CD4-positive, alpha-beta T cell treated with Interleukin-2 at 100 ng/mL for 4 hours (primary cell): ENCODE measurements around the gene GARIN5B.

Experiments
- DNase-seq: peaks from one replicate; pipeline ENCODE4 v3.0.0-alpha.2; 2020; ENCODE audit warnings: low spot score

The GARIN5B gene

DNA sequence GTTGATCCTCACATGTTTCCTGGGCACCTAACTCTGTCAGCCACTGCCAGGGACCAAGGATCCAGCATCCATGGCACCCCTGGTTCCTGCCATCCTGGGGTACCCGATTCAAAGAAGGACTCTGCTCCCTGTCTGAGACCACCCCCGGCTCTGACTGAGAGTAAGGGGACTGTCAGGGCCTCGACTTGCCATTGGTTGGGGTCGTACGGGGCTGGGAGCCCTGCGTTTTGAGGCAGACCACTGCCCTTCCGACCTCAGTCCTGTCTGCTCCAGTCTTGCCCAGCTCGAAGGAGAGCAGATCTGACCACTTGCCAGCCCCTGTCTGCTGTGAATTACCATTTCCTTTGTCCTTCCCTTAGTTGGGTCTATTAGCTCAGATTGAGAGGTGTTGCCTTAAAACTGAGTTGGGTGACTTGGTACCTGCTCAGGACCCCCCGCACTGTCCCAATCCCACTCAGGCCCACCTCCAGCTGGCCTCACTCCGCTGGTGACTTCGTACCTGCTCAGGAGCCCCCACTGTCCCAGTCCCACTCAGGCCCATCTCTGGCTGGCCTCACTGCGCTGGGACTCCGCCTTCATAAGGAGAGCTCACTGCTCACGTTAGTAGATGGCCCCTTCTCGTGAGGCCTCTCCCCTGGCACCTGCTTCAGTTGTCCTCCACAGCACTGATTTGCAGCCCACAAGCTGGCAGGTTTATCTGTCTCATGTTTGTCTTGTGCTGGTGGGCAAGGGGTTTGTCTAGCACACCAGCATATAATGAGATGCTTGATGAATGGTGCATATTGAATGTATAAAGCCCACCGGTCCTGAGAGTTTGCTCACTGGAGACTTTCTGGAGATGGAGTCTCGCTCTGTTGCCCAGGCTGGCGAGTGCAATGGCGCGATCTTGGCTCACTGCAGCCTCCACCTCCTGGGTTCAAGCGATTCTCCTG, 26.6 kb upstream of the GARIN5B start:
- no peak for DNase-seq

DNA sequence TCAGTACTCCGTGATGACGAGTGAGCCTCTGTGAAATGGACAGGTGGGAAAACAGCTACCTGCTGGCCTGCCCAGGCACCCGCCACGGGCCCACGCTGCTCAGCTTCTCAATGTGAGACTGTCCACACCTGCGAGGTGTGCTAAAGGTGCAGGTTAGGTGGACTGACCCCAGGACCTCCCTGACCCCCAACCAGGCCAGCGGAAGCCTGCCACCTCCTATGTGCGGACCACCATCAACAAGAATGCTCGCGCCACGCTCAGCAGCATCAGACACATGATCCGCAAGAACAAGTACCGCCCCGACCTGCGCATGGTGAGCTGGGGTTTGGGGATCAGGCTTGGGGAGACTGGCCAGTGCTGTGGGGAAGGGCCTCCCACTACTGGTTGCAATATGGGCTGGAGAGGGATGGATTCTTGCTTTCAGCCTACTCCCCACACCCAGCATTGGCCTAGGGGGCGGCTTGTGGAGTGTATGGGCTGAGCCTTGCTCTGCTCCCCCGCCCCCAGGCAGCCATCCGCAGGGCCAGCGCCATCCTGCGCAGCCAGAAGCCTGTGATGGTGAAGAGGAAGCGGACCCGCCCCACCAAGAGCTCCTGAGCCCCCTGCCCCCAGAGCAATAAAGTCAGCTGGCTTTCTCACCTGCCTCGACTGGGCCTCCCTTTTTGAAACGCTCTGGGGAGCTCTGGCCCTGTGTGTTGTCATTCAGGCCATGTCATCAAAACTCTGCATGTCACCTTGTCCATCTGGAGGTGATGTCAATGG, 24.9 kb upstream of the GARIN5B start:
- no peak for DNase-seq

DNA sequence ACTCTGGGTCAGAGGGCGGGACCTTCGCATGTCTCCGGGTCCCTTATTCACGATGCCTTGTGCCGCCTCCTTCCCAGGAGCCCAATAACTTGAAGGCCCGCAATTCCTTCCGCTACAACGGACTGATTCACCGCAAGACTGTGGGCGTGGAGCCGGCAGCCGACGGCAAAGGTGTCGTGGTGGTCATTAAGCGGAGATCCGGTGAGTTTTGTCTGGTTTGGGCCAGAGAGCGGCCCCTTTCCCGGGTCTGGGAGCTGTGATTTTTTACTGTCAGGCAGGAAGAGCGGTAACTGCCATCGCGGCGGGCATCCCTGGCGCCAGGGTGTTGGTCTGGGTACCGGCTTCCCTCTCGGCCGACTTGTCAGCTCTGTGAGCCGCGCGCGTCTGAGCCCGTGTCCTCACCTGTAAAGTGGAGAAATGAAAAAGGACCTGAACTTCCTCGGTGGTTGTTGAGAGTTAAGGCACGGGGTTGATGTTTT, 23.5 kb upstream of the GARIN5B start:
- no peak for DNase-seq

DNA sequence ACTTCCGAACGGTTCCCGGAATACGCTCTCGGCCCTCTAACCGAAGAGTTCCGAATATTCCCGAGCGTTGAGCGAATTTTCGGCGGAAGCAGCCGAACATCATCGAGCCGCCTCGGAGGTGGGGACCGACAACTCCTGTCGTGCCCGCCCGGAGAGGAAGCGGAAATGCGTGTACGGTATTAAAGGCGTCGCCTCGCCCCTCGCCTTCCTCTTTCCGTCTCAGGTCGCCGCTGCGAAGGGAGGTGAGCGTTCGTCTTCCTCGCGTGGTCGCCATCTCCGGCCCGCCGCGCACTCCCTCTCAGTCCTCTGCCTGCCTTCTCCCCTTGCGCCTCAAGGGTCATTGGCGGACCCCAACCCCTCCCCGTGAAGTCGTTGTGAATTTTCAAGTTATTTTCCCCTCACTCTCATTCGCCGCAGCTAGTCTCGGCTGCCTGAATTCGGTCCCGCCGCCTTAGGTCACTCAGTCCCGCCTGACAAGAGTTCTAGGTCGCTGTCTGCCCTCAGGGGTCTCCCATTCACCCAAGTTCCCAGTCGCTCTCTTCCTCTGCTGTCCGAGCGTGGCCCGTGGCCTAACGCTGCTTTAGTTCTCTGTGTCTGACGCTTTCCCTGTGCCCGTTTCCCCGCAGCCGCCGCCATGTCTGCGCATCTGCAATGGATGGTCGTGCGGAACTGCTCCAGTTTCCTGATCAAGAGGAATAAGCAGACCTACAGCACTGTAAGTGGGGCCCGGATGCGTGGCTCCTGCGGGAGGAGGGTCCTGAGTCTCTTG, 22.8 kb upstream of the GARIN5B start, which contains the start of gene RPL28:
TSS of gene RPL28 (plus strand) at position 209 of the 769 bp plus-strand sequence. CDS start at position 635, 426 bp downstream.
- DNase-seq, result peak; percentile 99

DNA sequence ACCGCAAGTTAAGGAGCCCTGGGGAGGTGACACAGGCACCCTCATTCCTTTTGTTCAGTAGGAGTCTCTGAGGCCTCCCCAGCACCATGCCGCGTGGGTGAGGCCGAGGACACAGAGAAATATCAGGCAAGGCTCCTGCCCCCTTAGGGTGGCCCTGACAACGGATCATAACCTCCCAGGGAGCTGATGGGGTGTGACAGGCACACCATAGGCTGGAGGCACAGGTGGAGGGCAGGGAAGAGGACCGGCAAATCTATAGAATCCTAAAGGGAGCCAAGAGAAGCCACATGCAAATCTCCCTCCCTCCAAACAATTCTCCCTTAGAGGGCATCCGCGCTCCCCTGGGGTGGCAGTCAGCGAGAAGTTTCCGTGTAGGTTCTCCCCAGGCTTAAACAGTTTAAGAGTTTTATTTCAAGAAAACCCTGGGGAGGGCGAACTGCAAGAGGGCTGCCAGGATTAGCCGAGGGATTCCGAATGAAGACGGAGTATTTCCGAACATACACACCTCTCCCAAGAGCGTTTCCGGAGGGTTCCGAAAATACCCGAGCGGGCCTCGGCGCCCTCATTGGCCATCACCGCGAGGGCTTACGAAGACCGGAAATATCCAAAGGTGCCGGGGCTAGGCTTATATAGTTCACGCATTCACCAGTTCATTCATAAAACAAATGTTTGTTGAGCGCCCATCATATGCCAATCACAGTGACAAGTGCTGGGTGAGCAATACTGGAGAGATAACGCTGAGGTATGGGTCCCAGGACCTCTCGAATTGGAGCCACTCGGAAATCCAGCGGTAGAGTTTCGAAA, 22.1 kb upstream of the GARIN5B start:
- DNase-seq, result peak; percentile 98

DNA sequence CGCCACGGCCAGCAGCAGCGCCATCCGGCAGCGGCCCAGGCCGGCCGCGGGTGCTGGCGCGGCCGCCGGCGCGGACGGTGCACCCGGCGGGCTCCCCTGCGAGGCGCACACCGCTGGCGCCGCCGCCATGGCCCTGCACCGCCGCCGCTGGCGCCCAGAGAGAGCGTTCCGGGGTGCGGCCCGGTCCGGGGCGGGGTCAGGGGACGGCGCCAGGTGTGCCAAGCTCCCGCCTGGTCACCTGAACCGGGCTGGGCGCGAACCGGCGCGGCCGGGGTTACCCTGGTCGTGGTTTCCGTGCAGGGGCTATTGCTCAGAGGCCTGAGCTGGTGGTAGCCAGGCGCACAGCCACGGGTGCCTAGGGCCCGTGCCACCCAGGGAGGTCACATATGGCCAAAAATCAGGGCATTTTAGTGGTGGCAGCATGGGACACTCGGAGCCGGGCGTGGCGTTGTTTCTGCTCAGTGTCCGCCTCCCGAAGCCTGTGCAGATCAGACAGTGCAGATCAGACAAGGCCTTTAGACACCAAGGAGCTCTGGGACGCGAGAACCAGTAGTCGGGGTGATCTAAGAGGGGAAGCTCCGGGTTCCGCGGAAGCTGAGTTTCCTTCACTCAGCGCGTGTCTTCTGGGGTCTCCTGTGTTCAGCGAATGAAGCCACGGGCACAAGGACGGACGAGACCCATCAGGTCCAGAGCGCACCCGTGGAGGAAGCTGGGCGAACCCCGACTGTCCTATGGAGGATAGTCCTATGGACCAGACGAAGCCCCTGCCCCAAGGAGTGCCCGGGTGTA, 21.3 kb upstream of the GARIN5B start, which contains the start of gene TMEM238:
TSS of gene TMEM238 (minus strand) at position 162 of the 789 bp plus-strand sequence. CDS start at position 129, 33 bp downstream.
- peak; percentile 30 for DNase-seq

DNA sequence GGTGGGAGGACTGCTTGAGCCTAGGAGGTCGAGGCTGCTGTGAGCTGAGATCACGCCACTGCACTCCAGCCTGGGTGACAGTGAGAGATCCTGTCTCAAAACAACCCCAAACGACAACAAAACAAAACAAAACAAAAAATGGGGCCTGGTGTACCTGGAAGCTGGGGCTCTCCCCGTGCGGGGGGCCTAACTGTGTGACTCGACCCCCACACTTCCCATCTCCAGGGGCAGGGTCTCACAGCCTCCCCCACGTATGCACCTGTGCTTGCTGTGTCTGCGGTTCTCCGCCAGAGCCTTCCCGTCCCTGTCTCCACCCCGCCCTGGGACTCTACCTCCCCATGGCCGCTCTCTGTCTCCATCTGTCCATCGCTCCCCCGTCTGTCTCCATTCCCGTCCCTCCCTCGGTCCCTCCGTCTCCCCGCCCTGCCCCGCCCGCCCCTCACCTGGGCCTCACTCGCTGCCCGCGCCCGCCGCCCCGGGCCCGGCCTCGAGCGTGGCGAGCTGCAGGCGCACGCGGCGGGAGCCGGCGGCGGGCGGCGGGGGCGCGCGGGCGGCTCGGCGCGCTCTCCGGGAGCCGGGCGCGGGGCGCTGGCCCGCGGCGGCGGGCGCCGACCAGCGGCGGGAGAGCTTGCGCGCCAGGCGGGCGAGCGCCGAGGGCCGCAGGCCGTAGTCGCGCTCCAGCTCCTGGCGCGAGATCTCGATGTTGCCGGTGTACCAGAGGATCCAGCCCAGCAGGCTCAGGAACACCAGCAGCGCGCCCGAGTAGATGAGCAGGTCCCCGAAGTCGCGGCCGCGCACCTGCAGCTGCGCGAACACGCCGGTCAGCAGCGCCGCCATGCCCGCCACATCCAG, 20.4 kb upstream of the GARIN5B start:
- DNase-seq, result peak; percentile 38

DNA sequence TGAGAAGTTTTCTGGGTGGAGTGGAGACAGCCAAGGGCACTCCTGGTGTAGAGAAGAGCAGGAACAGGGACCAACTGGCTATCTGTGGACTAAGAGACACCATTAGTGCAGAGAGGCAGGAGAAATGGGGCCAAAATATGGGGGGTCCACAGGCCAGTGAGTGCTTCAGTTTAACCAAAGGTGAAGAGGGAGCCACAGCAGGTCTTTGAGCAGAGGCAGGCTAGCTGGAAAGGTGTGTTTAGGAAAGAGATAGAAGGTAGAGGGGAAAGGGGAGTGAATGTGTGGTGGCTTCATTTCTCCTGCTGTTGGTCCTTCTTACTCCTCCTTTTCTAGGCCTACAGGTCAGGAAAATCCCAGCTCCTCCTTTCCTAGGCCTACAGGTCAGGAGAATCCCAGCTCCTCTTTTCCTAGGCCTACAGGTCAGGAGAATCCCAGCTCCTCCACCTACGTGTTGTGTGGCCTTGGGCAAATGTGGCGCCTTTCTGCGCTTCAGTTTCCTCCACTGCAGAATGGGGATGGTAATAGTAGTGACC, 19.5 kb upstream of the GARIN5B start:
- no peak for DNase-seq

DNA sequence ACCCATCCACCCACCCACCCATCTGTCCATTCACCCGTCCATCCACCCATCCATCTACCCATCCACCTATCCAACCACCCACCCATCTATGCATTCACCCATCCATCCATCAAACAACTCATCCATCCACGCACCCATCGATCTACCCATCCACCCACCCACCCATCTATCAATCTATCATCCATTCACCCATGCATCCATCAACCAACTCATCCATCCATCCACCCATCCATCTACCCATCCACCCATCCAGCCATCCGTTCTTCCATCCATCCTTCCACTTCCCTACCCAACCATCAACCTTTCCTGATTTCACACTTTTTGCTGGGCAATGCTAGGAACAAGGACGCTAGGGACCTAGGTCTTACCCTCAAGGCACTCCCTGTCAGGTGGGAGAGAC, 19.0 kb upstream of the GARIN5B start:
- no peak for DNase-seq

DNA sequence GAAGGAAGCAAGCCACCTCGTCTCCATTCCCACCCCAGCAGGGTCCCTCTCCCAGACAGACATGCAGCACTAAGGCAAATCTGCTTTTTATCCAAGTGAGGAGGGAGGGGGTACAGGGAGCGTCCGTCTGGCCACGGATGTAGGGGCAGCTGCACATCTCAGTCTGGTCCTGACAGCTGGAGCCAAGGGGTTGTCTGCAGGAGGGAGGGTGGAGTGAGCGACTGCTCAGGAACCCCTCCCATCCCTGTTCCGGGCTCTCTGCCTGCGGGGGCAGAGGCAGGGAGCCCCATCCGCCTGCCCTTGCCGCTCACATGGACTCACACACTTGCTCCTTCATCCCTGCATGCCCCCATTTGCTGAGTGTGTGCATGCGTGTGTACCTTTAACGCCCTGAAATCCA, 16.1 kb upstream of the GARIN5B start:
- no peak for DNase-seq

DNA sequence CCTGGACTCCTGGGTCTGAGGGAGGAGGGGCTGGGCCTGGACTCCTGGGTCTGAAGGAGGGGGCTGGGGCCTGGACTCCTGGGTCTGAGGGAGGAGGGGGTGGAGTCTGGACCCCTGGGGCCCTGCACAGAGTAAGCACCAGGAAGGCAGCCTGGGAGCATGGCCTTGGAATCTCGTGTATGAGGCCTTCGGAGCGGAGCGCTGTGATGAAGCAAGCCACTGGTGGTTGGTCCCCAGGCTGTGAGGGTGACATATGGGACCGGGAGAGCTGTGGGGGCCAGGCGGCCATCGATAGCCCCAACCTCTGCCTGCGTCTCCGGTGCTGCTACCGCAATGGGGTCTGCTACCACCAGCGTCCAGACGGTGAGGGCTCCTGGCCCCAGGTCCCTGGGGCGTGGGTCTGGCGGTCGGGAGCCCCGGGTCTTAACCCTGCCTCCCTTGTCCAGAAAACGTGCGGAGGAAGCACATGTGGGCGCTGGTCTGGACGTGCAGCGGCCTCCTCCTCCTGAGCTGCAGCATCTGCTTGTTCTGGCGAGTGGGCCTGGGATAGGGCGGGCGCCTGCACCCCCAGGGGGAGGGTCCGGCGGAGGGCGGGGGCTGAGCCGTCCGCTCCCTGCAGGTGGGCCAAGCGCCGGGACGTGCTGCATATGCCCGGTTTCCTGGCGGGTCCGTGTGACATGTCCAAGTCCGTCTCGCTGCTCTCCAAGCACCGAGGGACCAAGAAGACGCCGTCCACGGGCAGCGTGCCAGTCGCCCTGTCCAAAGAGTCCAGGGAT, 14.5 kb upstream of the GARIN5B start:
- DNase-seq, result no peak

DNA sequence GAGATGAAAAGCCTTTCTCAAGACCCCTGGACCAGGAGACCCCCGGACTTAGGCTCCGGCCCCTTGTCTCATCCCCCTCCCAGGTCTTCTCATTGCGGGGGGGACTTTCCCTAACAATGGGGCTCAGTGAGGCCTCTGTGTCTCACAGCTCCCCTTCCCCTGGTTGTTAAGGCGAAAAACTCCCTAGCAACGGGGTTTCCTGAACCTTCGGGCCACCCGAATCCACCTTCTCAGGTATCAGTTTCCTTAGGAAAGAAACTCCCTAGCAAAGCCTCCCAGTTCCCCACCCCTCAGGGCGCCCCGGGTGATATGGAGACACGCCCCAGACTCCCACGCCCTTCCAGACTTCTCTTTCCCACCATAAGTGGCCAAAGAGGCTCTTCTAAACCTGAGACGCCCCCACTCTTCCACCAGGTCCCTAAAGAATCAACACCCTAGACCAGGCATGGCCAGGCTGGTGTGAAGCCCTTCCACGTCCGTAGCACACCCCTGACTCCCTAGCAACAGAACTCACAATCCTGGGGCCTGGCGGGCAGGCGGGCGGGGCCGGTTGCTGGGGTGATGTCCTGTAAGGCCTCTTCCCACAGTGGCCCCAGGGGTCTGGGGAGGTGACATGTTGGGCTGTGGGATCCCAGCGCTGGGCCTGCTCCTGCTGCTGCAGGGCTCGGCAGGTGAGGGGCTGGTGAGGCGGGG, 13.3 kb upstream of the GARIN5B start, which contains the start of gene TMEM190:
TSS of gene TMEM190 (plus strand) at position 586 of the 693 bp plus-strand sequence. CDS start at position 614, 28 bp downstream.
- DNase-seq, result no peak

DNA sequence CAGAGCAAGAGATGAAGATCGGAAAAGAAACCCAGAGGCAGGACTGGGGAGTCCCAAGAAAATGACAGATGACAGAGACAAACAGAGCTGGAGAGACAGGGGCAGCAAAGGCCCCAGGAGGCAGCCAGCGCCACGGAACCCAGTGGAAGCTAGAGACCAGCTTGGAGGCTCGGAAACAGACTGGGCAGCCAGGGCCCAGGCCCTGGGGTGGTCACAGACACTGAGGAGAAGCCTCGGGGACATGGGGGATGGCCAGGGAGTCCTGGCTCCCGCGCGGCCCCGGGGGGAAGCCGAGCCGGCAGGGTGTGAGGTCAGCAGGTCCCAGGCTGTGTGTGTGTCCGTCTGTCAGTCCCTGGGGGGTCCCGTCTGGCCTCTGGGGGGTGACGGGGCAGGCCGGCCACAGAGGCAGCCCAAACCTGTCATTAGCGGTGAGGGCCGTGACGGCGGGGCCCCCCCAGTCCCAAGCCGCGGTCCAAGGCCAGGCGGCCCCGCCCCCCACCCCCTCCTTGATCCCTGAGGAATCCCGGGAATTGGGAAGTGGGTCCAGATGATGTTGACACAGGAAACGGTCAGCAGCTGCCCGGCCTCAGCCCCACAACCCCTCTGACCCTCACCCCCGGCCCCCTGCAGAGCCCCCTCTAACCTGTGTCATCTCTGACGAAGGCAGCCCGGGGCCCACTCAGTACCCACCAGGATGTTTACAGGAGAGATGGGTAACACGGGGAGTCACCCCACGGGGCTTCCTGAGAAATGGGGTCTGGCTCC, 11.1 kb upstream of the GARIN5B start:
- no peak for DNase-seq

DNA sequence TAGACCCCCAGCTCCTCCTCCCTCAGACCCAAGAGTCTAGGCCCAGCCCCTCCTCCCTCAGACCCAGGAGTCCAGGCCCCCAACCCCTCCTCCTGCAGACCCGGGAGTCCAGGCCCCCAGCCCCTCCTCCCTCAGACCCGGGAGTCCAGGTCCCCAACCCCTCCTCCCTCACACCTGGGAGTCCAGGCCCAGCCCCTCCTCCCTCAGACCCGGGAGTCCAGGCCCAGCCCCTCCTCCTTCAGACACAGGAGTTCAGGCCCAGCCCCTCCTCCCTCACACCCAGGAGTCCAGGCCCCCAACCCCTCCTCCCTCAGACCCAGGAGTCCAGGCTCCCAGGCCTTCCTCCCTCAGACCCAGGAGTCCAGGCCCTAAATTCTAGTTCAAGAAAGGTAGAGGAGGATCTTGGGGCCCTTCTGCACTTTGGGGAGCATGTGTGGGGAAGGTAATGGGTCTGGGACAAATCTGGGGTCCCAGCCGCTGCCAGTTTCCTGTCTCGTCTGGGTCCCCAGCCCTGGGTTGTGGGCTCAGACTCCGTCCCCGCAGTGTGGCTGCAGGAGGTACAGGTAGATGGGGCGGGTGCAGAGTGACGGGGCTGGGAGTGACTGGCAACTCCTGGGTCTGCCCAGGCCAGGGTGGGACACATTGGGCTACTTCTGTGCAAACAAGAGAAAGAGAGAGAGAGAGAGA, 10.4 kb upstream of the GARIN5B start:
- no peak for DNase-seq

DNA sequence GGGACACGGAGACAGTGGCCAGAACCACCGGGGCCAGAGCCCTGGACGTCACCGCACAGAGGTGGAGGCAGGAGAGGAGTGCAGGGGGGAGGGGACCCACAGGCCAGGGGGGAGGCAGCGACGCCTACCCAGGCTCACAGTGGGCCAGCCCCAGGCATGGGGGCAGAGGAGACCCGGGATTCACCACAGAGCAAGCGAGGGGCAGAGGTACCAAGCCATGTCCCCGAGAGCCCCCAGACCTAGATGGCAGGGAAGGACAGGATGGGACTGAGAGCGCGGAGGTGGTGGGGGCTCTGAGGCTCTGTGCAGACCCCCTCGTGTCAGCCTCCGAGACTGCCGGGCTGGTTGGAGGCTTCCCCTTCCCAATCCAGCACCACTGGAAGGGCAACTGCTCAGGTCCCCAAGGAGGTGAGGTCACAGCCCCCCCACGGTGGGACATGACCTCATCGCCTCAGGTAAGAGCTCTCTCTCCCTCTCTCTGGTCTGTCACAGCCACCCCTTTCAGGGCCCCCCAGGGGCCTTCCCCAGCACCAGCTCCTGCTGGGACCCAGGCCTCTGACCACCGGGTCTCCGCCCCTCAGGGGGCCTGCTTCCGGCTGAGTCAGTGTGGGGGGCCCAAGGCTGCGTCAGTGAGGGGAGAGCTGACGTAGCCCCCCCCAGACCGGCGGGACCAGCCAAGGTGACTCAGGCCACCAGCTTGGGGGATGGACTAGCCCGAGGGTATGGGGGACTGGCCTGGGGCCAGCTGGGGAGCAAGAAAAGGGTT, 9.4 kb upstream of the GARIN5B start:
- no peak for DNase-seq
